ENCODE data around the gene F7.

DNA sequence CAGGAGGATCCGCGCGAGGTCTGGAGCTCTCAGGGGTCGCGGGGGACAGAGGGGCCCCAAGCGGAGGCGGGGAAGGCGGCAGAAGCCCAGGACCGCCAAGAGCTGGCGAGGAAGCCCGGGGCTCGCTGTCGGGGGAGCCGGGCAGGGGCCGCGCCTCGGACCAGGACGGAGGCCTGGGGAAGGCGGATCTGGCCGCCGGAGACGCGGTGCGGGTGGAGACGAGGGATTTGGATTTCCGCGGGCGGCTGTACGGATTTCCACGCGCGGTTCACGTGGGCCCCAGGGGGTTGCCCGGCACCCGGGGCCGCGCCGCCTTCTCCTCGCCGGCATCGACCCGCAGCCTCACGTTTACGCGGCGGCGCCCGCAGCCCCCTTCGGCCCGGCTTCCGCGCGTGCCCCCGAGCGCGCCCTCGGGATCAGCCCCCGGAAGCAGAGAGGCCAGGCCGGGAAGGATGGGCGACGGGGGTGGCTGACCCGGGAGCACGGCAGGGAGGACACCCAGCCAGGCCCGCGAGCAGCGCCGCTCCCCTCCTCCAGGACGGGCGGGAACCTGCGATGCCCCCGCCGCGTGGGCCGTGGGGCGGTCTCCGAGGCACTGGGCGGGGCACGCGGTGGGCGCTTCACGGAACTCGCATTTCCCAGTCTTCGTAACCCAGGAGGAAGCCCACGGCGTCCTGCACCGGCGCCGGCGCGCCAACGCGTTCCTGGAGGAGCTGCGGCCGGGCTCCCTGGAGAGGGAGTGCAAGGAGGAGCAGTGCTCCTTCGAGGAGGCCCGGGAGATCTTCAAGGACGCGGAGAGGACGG, 4.7 kb downstream of the F7 start:
- no peak for TF ChIP-seq SUZ12 (IDR thresholded peaks at IDR 0.05; ENCODE audit: extremely low read depth, insufficient read depth, insufficient read length)
- TF ChIP-seq ZNF274 (IDR thresholded peaks at IDR 0.05; ENCODE audit: low read depth, low read length), result no peak
- no peak for TF ChIP-seq YY1 (IDR thresholded peaks at IDR 0.05; ENCODE audit: insufficient read depth, insufficient read length)
